Measurements from ENCODE around the gene SOX8.

Gene SOX8

GRCh38 chr16:975291-975690 is 6.3 kb upstream of the SOX8 start:
- no peaks in the 10 kb centered on the region for H4K20me1 ChIP-seq (ENCODE audit: insufficient read depth, low read length)
- no peak overlapping the region for H3K4me2 ChIP-seq (ENCODE audit: low read length)
- TF ChIP-seq CTCF (IDR thresholded peaks at IDR 0.05; ENCODE audit: low read length) = no peak
- no peak for TF ChIP-seq EZH2 (IDR thresholded peaks at IDR 0.05; ENCODE audit: borderline replicate concordance, low read length)
- no peaks in the 10 kb centered on the region for H3K9me3 ChIP-seq (ENCODE audit: low read length)
- no peak overlapping the region for H3K27ac ChIP-seq (ENCODE audit: low read depth, low read length, poor library complexity, severe bottlenecking)
- H3K9ac ChIP-seq (ENCODE audit: low read length) = no peak overlapping the region
- no peaks in the 10 kb centered on the region for H3K36me3 ChIP-seq (ENCODE audit: insufficient read depth, low read length)
- H3K4me3 ChIP-seq (ENCODE audit: low read depth, low read length, poor library complexity, severe bottlenecking) = no peak overlapping the region
- no peaks in the 10 kb centered on the region for H3K79me2 ChIP-seq (ENCODE audit: insufficient read depth, low read length)
- peaks cover 12% of the 10 kb centered on the region; the same call in 1 of the 2 replicates for H3K27me3 ChIP-seq (ENCODE audit: insufficient read depth, low read length)
- no peaks in the 10 kb centered on the region for H3K9me2 ChIP-seq (ENCODE audit: low read depth, low read length)
- H3F3A ChIP-seq (ENCODE audit: insufficient read depth, low read length) = no peaks in the 10 kb centered on the region
- H2AFZ ChIP-seq (ENCODE audit: low read length) = no peak overlapping the region
- H3K4me1 ChIP-seq (ENCODE audit: insufficient read depth, low read length, severe bottlenecking) = peaks cover 13% of the 10 kb centered on the region

GRCh38 chr16:976389-976931 is 5.1 kb upstream of the SOX8 start:
- H3K27me3 ChIP-seq (ENCODE audit: insufficient read depth, low read length) = peaks cover 12% of the 10 kb centered on the region; the same call in 1 of the 2 replicates
- TF ChIP-seq CTCF (IDR thresholded peaks at IDR 0.05; ENCODE audit: low read length) (no peak), EZH2 (IDR thresholded peaks at IDR 0.05; ENCODE audit: borderline replicate concordance, low read length) (no peak)
- no peaks in the 10 kb centered on the region for H3K79me2 ChIP-seq (ENCODE audit: insufficient read depth, low read length)
- H3K9me3 ChIP-seq (ENCODE audit: low read length) = no peaks in the 10 kb centered on the region
- no peaks in the 10 kb centered on the region for H3F3A ChIP-seq (ENCODE audit: insufficient read depth, low read length)
- no peaks in the 10 kb centered on the region for H4K20me1 ChIP-seq (ENCODE audit: insufficient read depth, low read length)
- no peak overlapping the region for H3K4me3 ChIP-seq (ENCODE audit: low read depth, low read length, poor library complexity, severe bottlenecking)
- H3K4me2 ChIP-seq (ENCODE audit: low read length) = no peak overlapping the region
- H3K4me1 ChIP-seq (ENCODE audit: insufficient read depth, low read length, severe bottlenecking) = peaks cover 13% of the 10 kb centered on the region
- H3K9me2 ChIP-seq (ENCODE audit: low read depth, low read length) = no peaks in the 10 kb centered on the region
- no peak overlapping the region for H2AFZ ChIP-seq (ENCODE audit: low read length)
- no peaks in the 10 kb centered on the region for H3K36me3 ChIP-seq (ENCODE audit: insufficient read depth, low read length)
- H3K27ac ChIP-seq (ENCODE audit: low read depth, low read length, poor library complexity, severe bottlenecking) = no peak overlapping the region
- no peak overlapping the region for H3K9ac ChIP-seq (ENCODE audit: low read length)

DNA sequence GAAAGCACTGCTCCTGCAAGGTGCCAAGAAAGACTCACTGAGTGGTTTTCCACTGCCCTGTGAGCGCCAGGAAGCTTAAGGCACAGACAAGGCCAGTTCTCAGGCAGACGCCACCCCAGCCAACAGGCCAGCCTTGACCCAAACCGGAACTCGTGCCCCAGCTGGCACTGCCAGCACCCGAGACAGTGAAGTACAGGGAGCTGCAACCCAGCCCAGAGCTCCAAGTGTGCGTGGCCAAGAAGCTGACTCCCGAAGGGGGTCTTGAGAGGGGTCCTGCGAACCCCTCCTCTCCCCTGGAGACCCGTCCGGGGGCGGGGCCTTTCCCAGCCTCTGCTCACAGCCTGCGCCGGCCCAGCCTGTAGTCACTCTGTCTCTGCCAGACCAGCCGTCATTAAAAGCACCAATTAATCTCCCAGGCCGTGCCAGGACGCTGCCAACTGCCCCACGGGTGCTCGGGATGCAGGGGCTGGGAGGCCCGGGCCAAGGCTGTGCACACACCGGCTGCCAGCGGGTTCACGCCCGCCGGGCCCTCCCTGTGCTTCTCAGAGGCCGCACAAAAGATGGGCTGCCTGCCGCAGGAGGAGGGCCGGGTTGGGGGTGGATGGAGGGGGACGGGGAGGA is 4.4 kb upstream of the SOX8 start:
- H3K9me2 ChIP-seq (ENCODE audit: low read depth, low read length) = no peaks in the 10 kb centered on the region
- no peak overlapping the region for H3K4me3 ChIP-seq (ENCODE audit: low read depth, low read length, poor library complexity, severe bottlenecking)
- H2AFZ ChIP-seq (ENCODE audit: low read length) = no peak overlapping the region
- no peaks in the 10 kb centered on the region for H3K79me2 ChIP-seq (ENCODE audit: insufficient read depth, low read length)
- peaks cover 13% of the 10 kb centered on the region for H3K4me1 ChIP-seq (ENCODE audit: insufficient read depth, low read length, severe bottlenecking)
- no peak overlapping the region for H3K9ac ChIP-seq (ENCODE audit: low read length)
- TF ChIP-seq EZH2 (IDR thresholded peaks at IDR 0.05; ENCODE audit: borderline replicate concordance, low read length) (no peak), CTCF (IDR thresholded peaks at IDR 0.05; ENCODE audit: low read length) (no peak)
- peaks cover 9% of the 10 kb centered on the region; the same call in 1 of the 2 replicates for H3K27me3 ChIP-seq (ENCODE audit: insufficient read depth, low read length)
- H4K20me1 ChIP-seq (ENCODE audit: insufficient read depth, low read length) = no peaks in the 10 kb centered on the region
- H3K27ac ChIP-seq (ENCODE audit: low read depth, low read length, poor library complexity, severe bottlenecking) = no peak overlapping the region
- no peaks in the 10 kb centered on the region for H3K36me3 ChIP-seq (ENCODE audit: insufficient read depth, low read length)
- H3F3A ChIP-seq (ENCODE audit: insufficient read depth, low read length) = no peaks in the 10 kb centered on the region
- no peak overlapping the region for H3K4me2 ChIP-seq (ENCODE audit: low read length)
- H3K9me3 ChIP-seq (ENCODE audit: low read length) = no peaks in the 10 kb centered on the region
